ENCODE data around the gene JUND. TPM values are rescaled to one million over a fixed set of nuclear protein-coding genes. Genes with fewer than 3 reads are reported as not detected.

The JUND gene
- total RNA-seq, 1 experiment from 2014 or later = 103 TPM

- no peak overlapping the region for H4K8ac ChIP-seq (replicated peaks; ENCODE audit: insufficient read length, low read depth, low read length)
- H2BK15ac ChIP-seq (ENCODE audit: low read depth, low read length) = no peak overlapping the region
These were observed 25.5 kb upstream of the JUND start for GRCh38 chr19:18306888-18307260.

More at GRCh38 chr19:18306888-18307260, 25.5 kb upstream of the JUND start:
- Histone ChIP-seq H3T11ph (ENCODE audit: low read length) (no peak overlapping the region), H3K79me2 (ENCODE audit: insufficient read depth, low read length) (no peaks in the 10 kb centered on the region), H2BK5ac (ENCODE audit: insufficient read length, low read length) (no peak overlapping the region), H4K91ac (ENCODE audit: insufficient read length, low read depth, low read length) (no peak overlapping the region), H3K23me2 (ENCODE audit: insufficient read length, low read depth, low read length, poor library complexity, severe bottlenecking) (peaks cover 3% of the 10 kb centered on the region), H2AFZ (ENCODE audit: low read length) (no peak overlapping the region), H4K5ac (ENCODE audit: insufficient read length, low read depth, low read length) (no peak overlapping the region), H2BK120ac (ENCODE audit: low read depth, low read length, poor library complexity, severe bottlenecking) (no peak overlapping the region), H3K79me1 (ENCODE audit: insufficient read depth, low read depth, low read length, poor library complexity, severe bottlenecking) (no peaks in the 10 kb centered on the region), H3K27me3 (ENCODE audit: insufficient read depth, low read length) (no peaks in the 10 kb centered on the region), H4K20me1 (ENCODE audit: control insufficient read depth, insufficient read depth, insufficient read length) (no peaks in the 10 kb centered on the region), H3K4ac (ENCODE audit: low read depth, low read length) (no peak overlapping the region), H3K9me3 (ENCODE audit: control insufficient read depth, low read depth, low read length) (no peaks in the 10 kb centered on the region), H2BK20ac (ENCODE audit: low read depth, low read length, poor library complexity, severe bottlenecking) (no peak overlapping the region), H3K14ac (ENCODE audit: insufficient read depth, low read length) (no peak overlapping the region), H3K56ac (ENCODE audit: insufficient read length, low read depth, low read length) (no peak overlapping the region), H3K18ac (ENCODE audit: insufficient read length, low read depth, low read length) (no peak overlapping the region), H3K27ac (ENCODE audit: insufficient read length, low read depth, low read length) (no peak overlapping the region), H3K9ac (ENCODE audit: extremely low read depth, insufficient read length, low read length) (no peak overlapping the region), H3K4me2 (ENCODE audit: insufficient read depth, insufficient read length, low read length) (no peak overlapping the region), H3K4me1 (ENCODE audit: insufficient read depth, low read length) (peaks cover 3% of the 10 kb centered on the region; the same call in 1 of the 2 replicates), H3K23ac (ENCODE audit: insufficient read length, low read depth, low read length) (no peak overlapping the region), H2BK12ac (ENCODE audit: insufficient read length, low read depth, low read length) (no peak overlapping the region), H2AK5ac (ENCODE audit: insufficient read length, low read length) (no peak overlapping the region)
- H3K27ac Mint-ChIP-seq = peak overlapping the region in 2 of 3 experiments; percentile 73 to 76; a peak in 3 of 7 replicates
- peaks cover 26 to 39% of the 10 kb centered on the region in 2 experiments for H3K4me1 Mint-ChIP-seq
- no peaks in the 10 kb centered on the region for H3K27me3 Mint-ChIP-seq (ENCODE audit: low read depth)
- no CpG with 5 or more reads among the region's 14 CpGs for WGBS (ENCODE audit: extremely low coverage, insufficient read length, low lambda C conversion rate)
- no peak for TF ChIP-seq CTCF (conservative IDR thresholded peaks at IDR 0.05)
- H3K9me3 Mint-ChIP-seq = no peaks in the 10 kb centered on the region
- DNase-seq = no peak
- peaks cover 18 to 47% (median 44%) of the 10 kb centered on the region in 3 experiments for H3K36me3 Mint-ChIP-seq (ENCODE audit: insufficient read depth in 1 of 3, low read depth in 3 of 3)
- no peak overlapping the region for H3K4me3 Mint-ChIP-seq

Measured in H9 (cell line).